IPS-NIHi7 (cell line): ENCODE data around the gene OSTN.
"Not testable (repeated sequence)": the region's sequence is repeated elsewhere in the genome, so short reads cannot be mapped to it uniquely, and the experiment has no call there.

Experiments
- DNase-seq: peaks from one replicate; pipeline ENCODE4 v3.0.0; 2012; ENCODE audit warnings: mixed read lengths; ENCODE audit errors: extremely low spot score

Gene OSTN

DNA sequence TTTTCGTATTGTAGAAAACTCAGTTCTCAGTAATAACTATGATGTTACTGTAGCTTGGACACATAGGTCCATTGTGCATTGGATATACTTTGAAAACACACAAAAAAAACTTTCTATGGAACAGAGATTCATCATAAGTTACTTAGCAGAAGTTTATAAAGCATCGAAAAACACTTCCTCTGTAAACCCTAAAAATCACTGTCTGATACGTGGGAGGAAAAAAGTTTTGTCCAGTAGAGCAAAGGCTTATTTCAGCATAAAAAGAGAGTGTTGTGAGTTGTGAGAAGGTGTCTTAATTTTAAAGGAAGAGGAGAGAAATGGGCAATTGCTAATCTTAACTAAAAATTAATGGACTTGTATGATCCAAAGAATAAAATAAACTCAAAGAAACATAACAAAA is 64.8 kb downstream of the OSTN start:
- no peak for DNase-seq

DNA sequence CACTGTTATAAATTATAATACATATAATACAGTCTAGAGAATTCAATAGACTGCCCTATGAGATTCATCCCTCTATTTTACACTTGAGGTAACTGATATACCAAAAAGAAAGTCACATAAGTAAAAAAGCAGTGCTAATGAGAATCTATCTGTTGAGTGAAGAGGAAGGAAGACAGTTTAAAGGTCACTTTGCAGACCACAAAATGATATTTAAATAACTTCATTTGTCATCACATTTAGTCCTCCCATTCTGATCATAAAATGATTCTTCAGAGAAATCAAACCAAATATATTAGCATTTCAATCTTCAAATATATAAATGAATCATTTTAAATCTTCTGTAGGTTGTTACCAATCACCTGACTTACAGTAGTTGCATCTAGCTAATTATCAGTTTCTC is 69.7 kb downstream of the OSTN start:
- no peak for DNase-seq

DNA sequence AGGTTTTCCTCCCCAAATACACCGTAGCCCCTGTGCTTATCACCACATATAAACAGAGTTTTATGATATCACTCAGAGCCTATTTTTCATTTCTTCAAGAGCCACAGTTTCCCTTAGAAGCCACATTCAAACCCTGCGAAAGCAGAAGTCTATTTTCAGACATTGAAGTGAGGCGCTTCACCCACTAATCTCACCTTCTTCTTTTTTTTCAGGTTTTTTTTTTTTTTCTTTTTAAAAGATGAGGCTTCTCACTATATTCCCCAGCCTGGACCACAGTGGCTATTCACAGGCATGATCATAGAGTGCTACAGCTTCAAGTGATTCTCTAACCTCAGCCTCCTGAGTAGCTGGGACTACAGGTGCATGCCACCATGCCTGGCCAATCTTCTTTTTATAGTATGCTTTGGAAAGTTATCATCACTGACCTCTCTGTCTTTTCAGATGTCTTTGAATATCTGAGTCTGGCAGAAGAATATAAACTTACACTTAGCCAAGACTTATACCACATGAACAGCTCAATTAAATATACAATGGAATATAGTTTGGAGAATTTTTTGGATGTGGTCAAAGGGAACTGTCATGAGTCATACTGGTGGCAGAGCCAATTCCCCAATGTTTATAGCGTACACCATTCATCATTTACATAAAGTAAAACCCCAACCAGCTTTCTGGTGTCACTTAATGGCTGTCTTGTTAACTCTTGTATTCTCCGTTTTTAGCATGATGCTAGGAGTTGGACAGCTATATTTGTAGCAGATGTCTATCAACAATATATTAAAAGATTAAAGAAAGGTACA is 70.4 kb downstream of the OSTN start:
- DNase-seq: no peak

DNA sequence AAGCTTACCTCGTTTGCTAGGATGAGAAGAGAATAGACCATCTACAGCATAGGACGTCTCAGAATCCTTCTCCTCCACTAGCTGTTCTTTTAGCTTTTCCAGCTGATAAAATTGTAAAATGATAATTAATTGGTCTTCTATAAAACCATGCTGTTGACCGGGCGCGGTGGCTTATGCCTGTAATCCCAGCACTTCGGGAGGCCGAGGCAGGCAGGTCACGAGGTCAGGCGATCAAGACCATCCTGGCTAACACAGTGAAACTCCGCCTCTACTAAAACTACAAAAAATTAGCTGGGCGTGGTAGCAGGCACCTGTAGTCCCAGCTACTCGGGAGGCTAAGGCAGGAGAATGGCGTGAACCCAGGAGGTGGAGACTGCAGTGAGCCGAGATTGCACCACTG is 76.2 kb downstream of the OSTN start:
- DNase-seq: not testable (repeated sequence)

DNA sequence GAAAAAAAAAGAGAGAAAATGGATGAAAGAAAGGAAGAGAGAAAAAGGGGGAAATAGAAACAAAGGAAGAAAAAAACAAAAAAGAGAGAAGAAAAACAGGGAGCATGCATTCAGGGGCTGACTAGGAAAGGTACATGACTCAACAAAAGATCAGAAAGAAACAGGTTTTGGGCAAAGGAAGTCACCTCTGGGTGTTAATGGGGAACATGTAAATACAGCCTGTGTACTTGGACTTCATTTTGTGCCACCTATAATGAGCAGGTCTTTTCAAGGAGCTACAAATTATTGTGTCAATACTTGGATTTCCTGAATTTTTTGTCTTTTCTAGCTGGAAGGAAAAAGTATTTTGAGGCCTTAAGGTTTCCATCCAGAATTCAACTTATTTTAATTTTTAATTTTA is 76.7 kb downstream of the OSTN start:
- DNase-seq: no peak

DNA sequence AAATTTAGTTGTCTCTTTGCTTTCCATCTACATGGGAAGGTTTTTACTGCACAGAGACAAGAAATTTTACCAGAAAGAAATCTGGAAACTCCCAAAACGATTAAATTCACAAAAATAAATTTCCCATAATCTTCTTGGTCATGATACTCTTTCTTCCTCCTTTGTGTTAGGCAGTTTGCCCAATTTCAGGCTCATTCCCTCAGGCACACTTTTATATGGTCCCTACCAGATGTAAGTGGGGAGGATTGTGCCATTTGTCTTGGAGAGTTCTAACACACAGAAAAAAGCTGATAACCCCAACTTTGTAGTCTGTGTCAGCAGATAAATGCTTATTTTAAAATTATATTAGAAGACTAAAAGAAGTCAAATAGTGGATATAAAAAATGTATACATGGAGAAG is 81.1 kb downstream of the OSTN start:
- no peak for DNase-seq

DNA sequence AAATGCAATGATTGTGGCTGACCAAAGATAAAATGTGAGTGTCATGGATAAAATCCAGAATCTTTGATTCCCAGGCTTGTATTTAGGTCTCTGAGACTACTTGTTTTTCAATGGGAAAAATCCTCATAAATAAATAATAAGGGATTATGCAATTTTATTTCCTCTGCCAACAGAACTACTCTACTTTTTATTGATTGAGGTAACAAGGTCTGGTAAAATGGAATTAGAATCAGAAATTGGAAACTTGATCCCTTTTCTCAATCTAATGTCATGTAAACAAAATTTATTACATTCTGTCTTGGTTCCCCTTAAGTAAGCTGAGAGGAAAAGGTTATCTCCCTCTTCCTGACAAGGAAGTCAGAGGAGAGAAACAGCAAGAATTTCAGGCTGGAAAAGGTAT is 81.8 kb downstream of the OSTN start:
- DNase-seq: no peak

DNA sequence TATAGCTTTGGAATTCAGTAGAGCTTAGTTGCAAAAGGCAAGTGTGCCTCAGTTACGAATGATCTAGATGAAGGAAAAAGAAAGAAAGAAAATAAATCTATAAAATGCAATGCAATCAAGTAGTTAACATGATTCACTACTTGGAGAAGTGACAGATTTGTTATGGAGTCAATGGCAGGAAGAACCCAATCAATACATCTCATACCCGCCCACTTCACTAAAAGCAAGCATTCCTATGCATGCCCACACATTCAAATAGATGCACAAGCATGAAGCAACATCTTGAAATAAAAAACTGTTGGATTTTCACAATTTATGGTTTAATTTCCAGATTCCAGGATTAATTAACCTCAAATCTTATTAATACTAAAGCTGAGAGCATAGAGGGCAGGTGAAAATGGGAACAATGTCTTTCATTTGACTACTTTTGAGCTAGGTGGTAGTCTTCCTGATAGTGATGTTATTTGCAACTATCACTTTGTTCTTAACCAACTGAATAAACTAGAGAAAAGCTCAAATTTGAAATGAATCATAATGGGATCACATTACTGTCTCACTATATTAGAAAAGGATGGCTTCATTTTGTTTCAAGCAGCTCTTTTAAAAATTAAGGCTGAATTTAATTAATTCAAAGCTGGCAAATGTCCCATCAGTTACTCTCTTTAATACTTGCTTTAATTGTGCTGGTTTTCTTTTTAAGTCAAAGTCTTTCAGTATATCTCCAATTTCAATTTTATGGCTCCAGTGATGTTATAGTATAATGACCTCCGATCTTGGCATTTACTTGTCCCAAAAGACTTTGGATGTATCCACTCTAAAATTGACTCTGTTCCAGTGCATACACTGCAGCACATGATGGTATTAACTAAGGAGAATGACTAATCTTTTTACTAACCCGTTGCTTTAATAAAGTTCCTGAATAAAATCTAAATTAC is 83.5 kb downstream of the OSTN start:
- DNase-seq: no peak

DNA sequence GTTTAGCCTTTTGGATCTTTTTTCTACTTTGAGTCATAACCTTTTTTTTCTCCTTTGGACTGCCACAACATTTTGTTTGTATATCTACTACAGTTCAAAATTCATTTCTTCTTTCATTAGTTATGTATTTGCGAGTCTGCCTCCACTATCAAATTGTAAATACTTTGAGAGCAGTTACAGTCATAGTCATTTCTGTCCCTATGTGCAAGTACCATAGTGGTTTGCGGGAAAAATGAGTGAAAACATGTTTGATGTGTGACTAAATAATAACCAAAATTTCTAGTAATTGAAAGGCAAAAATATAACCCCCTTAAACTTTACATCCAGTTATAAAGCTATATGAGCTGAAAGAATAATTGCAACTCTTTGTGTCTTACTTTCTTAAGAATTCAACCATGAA is 84.4 kb downstream of the OSTN start:
- DNase-seq: no peak

DNA sequence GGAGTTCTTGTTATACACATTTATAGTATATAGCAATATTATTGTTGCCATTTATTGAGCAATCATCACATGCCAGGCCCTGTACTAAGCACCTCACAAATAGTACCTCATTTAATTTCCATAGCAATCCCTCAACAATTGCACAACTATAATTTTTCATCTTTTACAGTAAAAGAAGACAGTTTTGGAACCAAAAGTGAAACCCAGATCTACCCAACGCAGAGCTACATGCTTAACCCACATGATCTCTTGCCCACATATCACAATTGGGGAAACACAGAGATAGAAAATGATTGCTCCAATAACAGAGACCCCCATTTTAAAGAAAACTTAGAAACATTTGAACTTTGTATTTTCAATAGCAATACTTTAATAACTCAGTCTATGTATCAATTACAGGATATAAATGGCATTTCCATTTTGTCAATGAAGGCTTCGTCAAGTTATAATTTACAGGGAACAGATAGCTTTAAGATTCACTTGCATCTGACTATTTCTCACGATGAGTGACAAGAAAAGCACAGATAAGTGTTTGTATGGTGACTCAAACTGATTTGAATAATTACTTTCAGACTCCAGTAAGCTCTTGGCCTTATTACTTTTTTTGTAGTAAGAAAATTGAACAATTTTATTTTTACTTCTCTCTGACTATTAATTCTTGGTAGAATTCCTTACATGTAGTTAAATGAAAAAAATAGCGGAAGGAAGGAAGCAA is 91.4 kb downstream of the OSTN start:
- no peak for DNase-seq

DNA sequence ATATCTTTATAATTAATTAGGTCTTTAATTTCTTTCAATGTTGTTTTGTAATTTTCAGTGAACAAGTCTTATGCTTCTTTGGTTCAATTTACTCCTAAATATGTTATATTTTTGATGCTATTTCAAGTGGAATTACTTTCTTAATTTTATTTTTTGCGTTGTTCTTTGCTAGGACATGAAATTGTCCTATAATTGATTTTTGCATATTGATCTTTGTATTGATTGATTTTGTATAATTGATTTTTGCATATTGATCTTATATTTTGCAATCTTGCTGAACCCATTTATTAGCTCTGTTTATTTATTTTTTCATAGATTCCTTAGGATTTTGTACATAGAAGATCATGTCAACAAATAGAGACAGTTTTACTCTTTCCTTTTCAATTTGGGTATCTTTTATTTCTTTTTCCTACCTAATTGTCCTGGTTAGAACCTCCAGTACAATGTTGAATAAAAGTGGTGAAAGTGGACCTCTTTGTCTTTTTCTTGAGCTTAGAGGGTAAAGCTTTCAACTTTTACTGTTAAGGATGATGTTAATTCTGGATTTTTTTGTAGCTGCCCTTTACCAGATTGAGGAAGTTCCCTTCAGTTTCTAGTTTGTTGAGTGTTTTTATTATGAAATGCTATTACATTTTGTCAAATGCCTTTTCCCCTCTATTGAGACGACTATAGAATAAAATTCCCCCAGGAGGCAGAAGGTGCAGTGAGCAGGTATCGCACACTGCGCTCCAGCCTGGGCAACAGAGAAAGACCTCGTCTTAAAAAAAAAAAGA is 93.4 kb downstream of the OSTN start:
- no peak for DNase-seq

DNA sequence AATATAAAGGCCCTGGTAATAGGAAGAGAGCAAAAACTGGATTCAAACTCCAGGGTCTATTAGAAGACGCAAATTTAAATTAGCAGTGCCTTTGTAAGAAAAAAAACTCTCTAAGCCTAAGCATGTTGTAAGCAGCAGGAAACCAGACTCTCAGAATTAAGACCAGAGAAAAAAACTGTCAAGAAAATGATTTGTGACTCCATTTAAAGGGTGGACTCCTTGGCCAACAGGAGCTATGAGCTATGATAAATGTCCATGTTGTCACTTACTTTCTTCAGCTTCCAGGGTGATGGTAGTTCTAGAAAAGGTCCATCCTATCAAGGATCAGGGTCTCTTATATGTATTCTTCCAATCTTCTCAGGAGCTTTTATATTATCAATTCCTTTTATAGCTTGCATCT is 95.2 kb downstream of the OSTN start:
- no peak for DNase-seq

DNA sequence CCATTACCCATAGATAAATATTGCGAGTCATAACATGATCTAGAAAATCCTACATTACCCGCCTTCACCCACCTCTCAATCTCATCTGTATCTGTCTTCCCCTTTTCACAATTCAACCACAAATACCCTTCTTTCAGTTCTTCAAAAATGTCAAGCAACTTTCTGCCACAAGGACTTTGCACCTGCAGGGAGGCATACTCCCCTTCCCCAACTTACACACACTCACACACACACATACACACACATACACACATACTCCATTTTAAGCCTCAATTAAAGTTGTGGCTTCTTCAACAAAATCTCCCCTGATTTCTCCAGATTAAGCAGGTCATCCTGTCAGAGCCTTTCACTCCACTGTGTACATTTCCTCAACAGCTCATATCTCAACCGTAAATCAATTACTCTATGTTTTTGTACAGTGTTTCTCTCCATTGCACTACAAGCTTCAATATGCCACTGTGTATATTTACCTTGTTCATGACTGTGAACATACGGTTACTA is 97.0 kb downstream of the OSTN start:
- no peak for DNase-seq

DNA sequence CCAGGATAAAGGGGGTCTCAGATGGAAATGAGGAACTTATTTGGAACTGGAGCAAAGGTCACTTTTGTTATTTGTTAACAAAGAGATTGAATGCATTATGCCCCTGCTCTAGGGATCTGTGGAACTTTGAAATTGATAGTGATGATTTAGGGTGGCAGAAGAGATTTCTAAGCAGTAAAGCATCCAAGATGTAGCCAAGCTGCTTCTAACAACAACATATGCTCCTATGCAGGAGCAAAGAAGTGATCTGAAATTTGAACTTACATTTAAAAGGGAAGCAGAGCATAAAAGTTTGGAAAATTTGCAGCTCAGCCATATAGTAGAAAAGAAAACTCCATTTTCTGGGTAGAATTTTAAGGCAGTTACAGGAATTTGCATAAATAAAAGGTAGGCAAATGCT is 99.8 kb downstream of the OSTN start:
- no peak for DNase-seq

DNA sequence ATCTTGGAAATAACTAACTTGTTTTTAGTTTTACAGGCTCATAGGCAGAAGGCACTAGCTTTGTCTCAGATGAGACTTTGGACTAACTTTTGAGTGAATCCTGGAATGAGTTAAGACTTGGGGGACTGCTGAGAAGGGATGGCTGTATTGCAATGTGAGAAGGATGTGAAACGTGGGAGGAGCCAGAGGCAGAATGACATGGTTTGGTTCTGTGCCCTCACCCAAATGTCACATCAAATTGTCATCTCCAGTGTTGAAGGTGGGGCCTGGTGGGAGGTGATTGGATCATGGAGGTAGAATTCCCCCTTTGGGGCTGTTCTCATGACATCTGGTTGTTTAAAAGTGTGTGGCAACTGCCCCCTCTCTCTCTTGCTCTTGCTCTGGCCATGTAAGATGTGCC is 101.4 kb downstream of the OSTN start:
- DNase-seq: no peak

DNA sequence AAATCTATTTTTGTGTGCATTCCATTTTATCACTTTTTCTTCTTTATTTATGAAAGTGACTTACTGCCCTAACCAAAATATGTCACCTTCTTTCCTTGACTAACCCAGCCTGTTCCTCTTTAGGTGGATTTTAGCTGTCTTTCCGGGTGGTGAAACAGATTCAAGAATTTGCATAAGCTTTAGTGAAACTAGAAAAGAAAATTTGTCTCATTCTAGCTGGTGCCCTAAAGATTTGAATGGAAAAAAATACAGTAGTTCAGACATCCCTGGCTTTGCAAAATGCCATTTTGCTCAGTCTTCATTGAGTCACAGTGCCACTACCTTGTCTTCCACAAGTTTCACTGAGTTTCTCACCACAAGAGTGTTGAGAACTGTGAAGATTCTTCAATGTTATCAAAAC is 102.0 kb downstream of the OSTN start:
- DNase-seq: no peak

DNA sequence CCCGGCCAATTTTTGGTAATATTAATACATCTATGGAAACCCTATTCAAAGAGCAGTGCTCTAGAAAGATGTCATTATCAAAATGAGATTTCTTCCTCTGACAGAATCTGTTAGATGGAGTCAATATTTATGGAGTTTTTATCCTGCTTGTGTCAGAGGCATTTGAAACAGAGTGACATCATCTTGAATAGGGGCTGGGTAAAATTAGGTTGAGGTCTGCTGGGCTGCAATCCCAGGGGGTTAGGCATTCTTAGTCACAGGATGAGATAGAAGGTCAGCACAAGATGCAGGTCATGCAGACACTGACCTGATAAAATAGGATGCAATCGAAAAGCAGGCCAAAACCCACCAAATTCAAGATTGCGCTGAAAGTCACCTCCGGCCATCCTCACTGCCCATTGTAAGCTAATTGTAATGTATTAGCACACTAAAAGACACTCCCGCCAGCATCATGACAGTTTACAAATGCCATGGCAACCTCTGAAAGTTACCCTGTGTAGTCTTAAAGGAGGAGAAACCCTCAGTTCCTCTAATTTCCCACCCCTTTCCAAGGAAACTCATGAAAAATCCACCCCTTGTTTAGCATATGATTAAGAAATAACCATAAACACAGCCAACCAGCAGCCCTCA is 102.9 kb downstream of the OSTN start:
- peak; percentile 13 for DNase-seq

DNA sequence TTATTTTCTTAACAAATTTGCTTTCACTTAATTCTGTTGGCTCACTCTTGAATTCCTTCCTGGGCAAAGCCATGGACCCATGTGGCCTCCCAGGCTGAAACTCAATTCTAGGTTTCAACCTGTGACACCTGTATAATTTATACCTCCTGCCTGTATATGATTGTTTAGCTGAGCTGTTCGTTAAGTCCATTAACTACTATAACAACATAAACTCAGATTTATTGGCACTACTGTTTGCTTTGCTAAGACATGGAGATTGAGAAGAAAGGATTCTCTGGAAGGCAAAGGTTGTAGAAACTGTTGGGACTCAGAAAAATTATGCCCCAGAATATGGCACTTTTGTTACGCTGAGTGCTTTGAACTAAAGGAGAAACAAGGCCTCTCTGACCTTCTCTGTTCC is 103.4 kb downstream of the OSTN start:
- no peak for DNase-seq

DNA sequence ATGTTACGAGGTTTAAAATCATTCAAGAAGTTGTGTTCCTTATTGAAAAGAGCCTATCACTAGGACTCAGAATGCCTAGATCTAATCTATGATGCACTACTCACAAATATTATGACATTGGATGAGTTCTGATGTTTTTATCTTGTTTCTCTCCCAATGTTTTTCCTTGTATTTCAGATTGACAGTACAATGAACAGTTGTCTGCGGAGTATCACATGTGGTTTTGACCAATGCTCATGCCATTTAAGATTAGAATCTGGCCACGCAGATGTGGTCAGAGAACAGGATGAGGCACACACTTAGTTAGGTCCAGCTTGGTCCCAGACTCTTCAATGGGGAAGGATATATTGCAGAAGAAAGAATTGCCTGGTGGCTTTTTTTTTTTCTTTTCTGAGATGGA is 104.6 kb downstream of the OSTN start:
- no peak for DNase-seq

DNA sequence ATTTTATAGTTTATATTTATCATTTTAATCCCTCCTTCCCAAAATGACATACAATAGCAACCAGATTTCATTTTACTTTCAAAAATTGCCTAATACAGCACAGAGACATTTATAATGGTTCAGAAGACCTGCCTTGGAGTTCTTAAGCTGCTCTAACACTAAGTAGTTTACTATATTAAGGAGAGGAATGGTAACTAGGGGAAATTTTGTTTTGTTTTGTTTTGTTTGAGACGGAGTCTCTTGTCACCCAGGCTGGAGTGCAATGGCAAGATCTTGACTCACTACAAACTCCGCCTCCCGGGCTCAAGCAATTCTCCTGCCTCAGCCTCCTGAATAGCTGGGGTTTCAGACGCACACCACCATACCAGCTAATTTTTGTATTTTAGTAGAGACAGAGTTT is 107.4 kb downstream of the OSTN start:
- no peak for DNase-seq

DNA sequence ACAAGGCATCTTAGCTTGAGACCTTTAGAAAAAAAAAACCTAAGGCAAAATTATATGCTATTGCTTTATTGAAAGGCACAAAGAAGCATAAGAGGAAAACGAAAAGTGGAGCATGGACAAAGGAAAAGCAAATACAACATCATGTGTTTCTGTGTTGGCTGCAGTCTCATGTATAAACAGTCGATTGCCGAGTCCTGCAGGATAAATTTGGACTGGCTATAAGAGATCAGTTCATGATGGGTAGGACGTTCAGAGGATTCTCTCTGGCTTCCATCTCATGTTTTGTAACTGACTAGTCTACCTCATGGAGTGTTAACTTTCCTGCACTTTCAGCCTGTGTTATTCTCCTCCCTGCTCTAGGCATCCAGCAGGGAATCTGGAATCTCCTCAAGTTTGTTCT is 108.3 kb downstream of the OSTN start:
- no peak for DNase-seq
